HepG2 (cell line): ENCODE data around the gene RPH3AL. TPM values are rescaled to one million over a fixed set of nuclear protein-coding genes. Genes with fewer than 3 reads are reported as not detected.

ENCODE experiments used
- CCDC6 ChIP-seq: sonication (generic); formaldehyde crosslinking; IDR thresholded peaks from 2 replicates; pipeline ENCODE4 v1.8.1; 2022; ENCODE audit warnings: mild to moderate bottlenecking, missing genetic modification reagents, moderate library complexity
- EP300 ChIP-seq, 3 experiments: sonication (generic) in 1 of 3; formaldehyde crosslinking in 1 of 3; IDR thresholded peaks; 2 replicates each; pipeline versions ENCODE4 v1.5.1 to v1.6.1; 2011 to 2020; ENCODE audit warnings: low read depth in 2 of 3, low read length in 2 of 3, borderline replicate concordance in 1 of 3, improper control_type of control experiment in 1 of 3, mild to moderate bottlenecking in 1 of 3, missing genetic modification reagents in 1 of 3, moderate library complexity in 1 of 3
- FOXC1 ChIP-seq: sonication (generic); formaldehyde crosslinking; IDR thresholded peaks from 2 replicates; pipeline ENCODE4 v1.8.0; 2022; ENCODE audit warnings: mild to moderate bottlenecking, missing genetic modification reagents, borderline replicate concordance
- HDAC6 ChIP-seq: fragments of 200-600 bp; sonication (generic); IDR thresholded peaks from 2 replicates; pipeline ENCODE4 v1.7.0; 2017; ENCODE audit warnings: mild to moderate bottlenecking, antibody characterized with exemption, low read length, low read depth
- HNF4A ChIP-seq: sonication (generic); formaldehyde crosslinking; IDR thresholded peaks from 2 replicates; pipeline ENCODE4 v1.4.0; 2020; ENCODE audit warnings: missing genetic modification reagents
- IKZF1 ChIP-seq: fragments of 450-650 bp; IDR thresholded peaks from 2 replicates; pipeline ENCODE4 v1.7.1; 2016
- KDM5B ChIP-seq: sonication (generic); formaldehyde crosslinking; IDR thresholded peaks from 2 replicates; pipeline ENCODE4 v1.4.0; 2020; ENCODE audit warnings: missing genetic modification reagents, mild to moderate bottlenecking, borderline replicate concordance
- NBN ChIP-seq: fragments of 450-650 bp; conservative IDR thresholded peaks from 2 replicates; pipeline ENCODE4 v1.6.1; 2017
- SOX13 ChIP-seq, 3 experiments: fragments of 450-650 bp in 1 of 3; sonication (generic) in 1 of 3; formaldehyde crosslinking in 1 of 3; IDR thresholded peaks in 2 of 3; conservative IDR thresholded peaks in 1 of 3; 2 replicates each; pipeline versions ENCODE4 v1.5.0 to v1.6.1; 2016 to 2020; ENCODE audit warnings: antibody characterized with exemption in 1 of 3, mild to moderate bottlenecking in 1 of 3, missing compliant biosample characterization in 1 of 3, missing genetic modification reagents in 1 of 3, moderate library complexity in 1 of 3
- ZFP37 ChIP-seq: sonication (generic); formaldehyde crosslinking; IDR thresholded peaks from 2 replicates; pipeline ENCODE4 v1.4.0; 2020; ENCODE audit warnings: missing genetic modification reagents, borderline replicate concordance
- ZNF354B ChIP-seq: sonication (generic); formaldehyde crosslinking; IDR thresholded peaks from 2 replicates; pipeline ENCODE4 v1.8.0; 2022; ENCODE audit warnings: mild to moderate bottlenecking, missing genetic modification reagents
- ZNF543 ChIP-seq: sonication (generic); formaldehyde crosslinking; IDR thresholded peaks from 2 replicates; pipeline ENCODE4 v1.4.0; 2020; ENCODE audit warnings: mild to moderate bottlenecking, missing genetic modification reagents
- polyA plus RNA-seq, 8 experiments: library from polyadenylated mRNA; depleted of rRNA in 3 of 8; stranded (reverse) in 7 of 8; unstranded in 1 of 8; fragments of >200 nt; fragmentation: Illumina TruSeq in 4 of 8; extraction: Trizol in 4 of 8; gene quantifications; 2 replicates each; pipeline versions ENCODE4 v1.2.1 to v1.2.3, GENCODE V29; 2011 to 2016; ENCODE audit warnings: low read depth in 4 of 8, missing spikeins in 1 of 8, mixed read lengths in 1 of 8; ENCODE audit not compliant: insufficient read depth in 1 of 8
- total RNA-seq, 5 experiments: library from RNA; depleted of rRNA; stranded (reverse); fragments of >200 nt; fragmentation: Illumina TruSeq; extraction: Trizol; gene quantifications; 2 replicates each; pipeline ENCODE4 v1.2.3, GENCODE V29; 2016; ENCODE audit warnings: low read depth in 1 of 5
- TF ChIP-seq, protein P1 (sequence below): sonication (generic); IDR thresholded peaks from 2 replicates; pipeline ENCODE4 v1.6.1; 2016; ENCODE audit warnings: low read depth, borderline replicate concordance
- TF ChIP-seq, protein P2 (sequence below): sonication (generic); formaldehyde crosslinking; IDR thresholded peaks from 2 replicates; pipeline ENCODE4 v1.4.0; 2020; ENCODE audit warnings: missing genetic modification reagents
- TF ChIP-seq, protein P3 (sequence below): sonication (generic); formaldehyde crosslinking; IDR thresholded peaks from 2 replicates; pipeline ENCODE4 v1.8.0; 2022; ENCODE audit warnings: mild to moderate bottlenecking, missing genetic modification reagents, borderline replicate concordance
- TF ChIP-seq, protein P4 (sequence below): sonication (generic); formaldehyde crosslinking; IDR thresholded peaks from 2 replicates; pipeline ENCODE4 v1.9.0; 2021; ENCODE audit warnings: mild to moderate bottlenecking, missing genetic modification reagents

Gene RPH3AL
- total and polyA plus RNA-seq, 2 of the 13 experiments (the other 11 are each of a cell fraction or from before 2014, with no cell fraction given): 7.8 to 16.4 TPM

DNA sequence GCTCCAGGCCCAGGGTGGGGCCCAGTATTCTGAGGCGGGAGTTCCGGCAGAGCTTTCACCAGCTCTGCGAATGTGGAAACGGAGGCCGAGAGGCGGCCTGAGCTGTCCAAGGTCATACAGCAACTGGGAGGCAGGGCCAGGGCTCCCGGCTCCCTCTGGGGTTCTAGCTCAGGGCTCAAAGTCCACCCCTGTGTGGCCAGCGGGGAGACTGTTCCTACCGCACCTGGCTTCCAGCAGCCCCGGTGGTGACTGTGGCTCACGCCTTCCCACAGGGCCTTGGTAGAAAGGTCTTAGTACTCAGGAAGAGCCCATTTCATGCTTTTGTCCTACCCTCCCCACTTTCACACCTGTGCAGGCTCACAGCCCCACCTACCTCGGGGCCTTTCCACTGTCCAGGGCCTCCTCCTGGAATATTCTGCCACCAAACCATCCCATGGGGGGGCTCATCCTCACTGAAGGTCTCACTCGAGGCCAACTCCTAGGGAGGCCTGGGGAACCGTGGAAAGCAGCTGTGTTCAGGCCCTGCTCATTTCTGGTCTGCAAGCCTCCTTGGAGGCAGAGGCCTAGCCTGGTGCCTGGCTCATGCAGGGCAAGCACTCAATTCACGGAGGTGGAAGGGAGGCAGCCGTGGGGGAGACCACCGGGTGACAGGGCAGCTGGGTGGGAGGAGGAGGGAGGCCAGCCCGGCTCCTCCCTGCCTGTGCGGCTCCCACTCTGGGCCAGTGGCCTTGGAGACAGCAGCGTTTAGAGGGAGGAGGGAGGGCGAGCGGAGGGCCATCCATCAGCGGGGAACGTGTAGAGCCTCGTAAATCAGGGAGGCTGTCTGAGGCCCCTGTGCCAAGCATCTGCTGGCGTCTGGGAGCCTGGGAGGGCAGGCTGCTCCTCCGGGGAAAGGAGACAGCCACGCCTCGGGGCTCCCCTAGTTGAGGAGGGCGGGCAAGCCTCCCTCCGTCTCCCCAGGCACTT, 158.5 kb downstream of the RPH3AL start (continued):
- TF ChIP-seq EP300 (IDR thresholded peaks at IDR 0.05; ENCODE audit: low read depth in 2 of 2, low read length in 2 of 2): no peak
- no peak for TF ChIP-seq EP300 (CRISPR knock-in tag; IDR thresholded peaks at IDR 0.05; ENCODE audit: borderline replicate concordance)
- TF ChIP-seq NBN: no peak
- TF ChIP-seq, protein P1, sequence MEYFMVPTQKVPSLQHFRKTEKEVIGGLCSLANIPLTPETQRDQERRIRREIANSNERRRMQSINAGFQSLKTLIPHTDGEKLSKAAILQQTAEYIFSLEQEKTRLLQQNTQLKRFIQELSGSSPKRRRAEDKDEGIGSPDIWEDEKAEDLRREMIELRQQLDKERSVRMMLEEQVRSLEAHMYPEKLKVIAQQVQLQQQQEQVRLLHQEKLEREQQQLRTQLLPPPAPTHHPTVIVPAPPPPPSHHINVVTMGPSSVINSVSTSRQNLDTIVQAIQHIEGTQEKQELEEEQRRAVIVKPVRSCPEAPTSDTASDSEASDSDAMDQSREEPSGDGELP: no peak
- no peak for TF ChIP-seq HDAC6
- 0 out of 2 replicates have a peak, but pooled peaks have one; percentile 55 for TF ChIP-seq ZNF543 (CRISPR knock-in tag)
- TF ChIP-seq ZNF354B: no peak
- TF ChIP-seq ZFP37 (CRISPR knock-in tag): no peak
- no peak for TF ChIP-seq IKZF1
- peak; percentile 94 for TF ChIP-seq HNF4A
- TF ChIP-seq FOXC1: peak; percentile 81
- no peak for TF ChIP-seq CCDC6
- no peak for TF ChIP-seq SOX13 (IDR thresholded peaks at IDR 0.05)
- TF ChIP-seq SOX13 (CRISPR knock-in tag; conservative IDR thresholded peaks at IDR 0.05 in 1 of 2, IDR thresholded peaks at IDR 0.05 in 1 of 2): no peak
- TF ChIP-seq, protein P2, sequence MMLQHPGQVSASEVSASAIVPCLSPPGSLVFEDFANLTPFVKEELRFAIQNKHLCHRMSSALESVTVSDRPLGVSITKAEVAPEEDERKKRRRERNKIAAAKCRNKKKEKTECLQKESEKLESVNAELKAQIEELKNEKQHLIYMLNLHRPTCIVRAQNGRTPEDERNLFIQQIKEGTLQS (CRISPR knock-in tag): no peak
- TF ChIP-seq KDM5B (CRISPR knock-in tag): peak; percentile 61; the same call in 1 of the 2 replicates
- TF ChIP-seq, protein P3, sequence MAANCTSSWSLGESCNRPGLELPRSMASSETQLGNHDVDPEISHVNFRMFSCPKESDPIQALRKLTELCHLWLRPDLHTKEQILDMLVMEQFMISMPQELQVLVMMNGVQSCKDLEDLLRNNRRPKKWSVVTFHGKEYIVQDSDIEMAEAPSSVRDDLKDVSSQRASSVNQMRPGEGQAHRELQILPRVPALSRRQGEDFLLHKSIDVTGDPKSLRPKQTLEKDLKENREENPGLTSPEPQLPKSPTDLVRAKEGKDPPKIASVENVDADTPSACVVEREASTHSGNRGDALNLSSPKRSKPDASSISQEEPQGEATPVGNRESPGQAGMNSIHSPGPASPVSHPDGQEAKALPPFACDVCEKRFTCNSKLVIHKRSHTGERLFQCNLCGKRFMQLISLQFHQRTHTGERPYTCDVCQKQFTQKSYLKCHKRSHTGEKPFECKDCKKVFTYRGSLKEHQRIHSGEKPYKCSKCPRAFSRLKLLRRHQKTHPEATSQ: no peak
- TF ChIP-seq, protein P4, sequence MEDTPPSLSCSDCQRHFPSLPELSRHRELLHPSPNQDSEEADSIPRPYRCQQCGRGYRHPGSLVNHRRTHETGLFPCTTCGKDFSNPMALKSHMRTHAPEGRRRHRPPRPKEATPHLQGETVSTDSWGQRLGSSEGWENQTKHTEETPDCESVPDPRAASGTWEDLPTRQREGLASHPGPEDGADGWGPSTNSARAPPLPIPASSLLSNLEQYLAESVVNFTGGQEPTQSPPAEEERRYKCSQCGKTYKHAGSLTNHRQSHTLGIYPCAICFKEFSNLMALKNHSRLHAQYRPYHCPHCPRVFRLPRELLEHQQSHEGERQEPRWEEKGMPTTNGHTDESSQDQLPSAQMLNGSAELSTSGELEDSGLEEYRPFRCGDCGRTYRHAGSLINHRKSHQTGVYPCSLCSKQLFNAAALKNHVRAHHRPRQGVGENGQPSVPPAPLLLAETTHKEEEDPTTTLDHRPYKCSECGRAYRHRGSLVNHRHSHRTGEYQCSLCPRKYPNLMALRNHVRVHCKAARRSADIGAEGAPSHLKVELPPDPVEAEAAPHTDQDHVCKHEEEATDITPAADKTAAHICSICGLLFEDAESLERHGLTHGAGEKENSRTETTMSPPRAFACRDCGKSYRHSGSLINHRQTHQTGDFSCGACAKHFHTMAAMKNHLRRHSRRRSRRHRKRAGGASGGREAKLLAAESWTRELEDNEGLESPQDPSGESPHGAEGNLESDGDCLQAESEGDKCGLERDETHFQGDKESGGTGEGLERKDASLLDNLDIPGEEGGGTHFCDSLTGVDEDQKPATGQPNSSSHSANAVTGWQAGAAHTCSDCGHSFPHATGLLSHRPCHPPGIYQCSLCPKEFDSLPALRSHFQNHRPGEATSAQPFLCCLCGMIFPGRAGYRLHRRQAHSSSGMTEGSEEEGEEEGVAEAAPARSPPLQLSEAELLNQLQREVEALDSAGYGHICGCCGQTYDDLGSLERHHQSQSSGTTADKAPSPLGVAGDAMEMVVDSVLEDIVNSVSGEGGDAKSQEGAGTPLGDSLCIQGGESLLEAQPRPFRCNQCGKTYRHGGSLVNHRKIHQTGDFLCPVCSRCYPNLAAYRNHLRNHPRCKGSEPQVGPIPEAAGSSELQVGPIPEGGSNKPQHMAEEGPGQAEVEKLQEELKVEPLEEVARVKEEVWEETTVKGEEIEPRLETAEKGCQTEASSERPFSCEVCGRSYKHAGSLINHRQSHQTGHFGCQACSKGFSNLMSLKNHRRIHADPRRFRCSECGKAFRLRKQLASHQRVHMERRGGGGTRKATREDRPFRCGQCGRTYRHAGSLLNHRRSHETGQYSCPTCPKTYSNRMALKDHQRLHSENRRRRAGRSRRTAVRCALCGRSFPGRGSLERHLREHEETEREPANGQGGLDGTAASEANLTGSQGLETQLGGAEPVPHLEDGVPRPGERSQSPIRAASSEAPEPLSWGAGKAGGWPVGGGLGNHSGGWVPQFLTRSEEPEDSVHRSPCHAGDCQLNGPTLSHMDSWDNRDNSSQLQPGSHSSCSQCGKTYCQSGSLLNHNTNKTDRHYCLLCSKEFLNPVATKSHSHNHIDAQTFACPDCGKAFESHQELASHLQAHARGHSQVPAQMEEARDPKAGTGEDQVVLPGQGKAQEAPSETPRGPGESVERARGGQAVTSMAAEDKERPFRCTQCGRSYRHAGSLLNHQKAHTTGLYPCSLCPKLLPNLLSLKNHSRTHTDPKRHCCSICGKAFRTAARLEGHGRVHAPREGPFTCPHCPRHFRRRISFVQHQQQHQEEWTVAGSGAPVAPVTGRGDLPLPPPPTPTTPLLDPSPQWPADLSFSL (CRISPR knock-in tag): no peak
